Activated CD4-positive, alpha-beta T cell treated with anti-CD3 and anti-CD28 coated beads, Interleukin-2, Interleukin-6, amounts not matched to agents 100 ng/mL and 50 ng/mL, durations not matched to agents 16 hours and 8 hours (primary cell): ENCODE data around the gene TRPM2.

ENCODE experiments used
- DNase-seq: peaks from one replicate; pipeline ENCODE4 v3.0.0-alpha.2; 2020

The TRPM2 gene

GRCh38 chr21:44322621-44323325, 30.6 kb upstream of the TRPM2 start:
- no peak for DNase-seq

- DNase-seq = no peak
Measured at GRCh38 chr21:44323591-44323990, 29.8 kb upstream of the TRPM2 start.

- no peak for DNase-seq
Measured at GRCh38 chr21:44324106-44324853, 29.1 kb upstream of the TRPM2 start.

GRCh38 chr21:44324854-44325107, 28.6 kb upstream of the TRPM2 start:
- DNase-seq = no peak

- no peak for DNase-seq
Measured at GRCh38 chr21:44325386-44326271, 27.8 kb upstream of the TRPM2 start.

GRCh38 chr21:44326272-44326647, 27.2 kb upstream of the TRPM2 start:
- DNase-seq = no peak

- DNase-seq = no peak
Measured at GRCh38 chr21:44326716-44327602, 26.5 kb upstream of the TRPM2 start.

- no peak for DNase-seq
Measured at GRCh38 chr21:44327603-44327974, 25.8 kb upstream of the TRPM2 start.

- no peak for DNase-seq
Measured at GRCh38 chr21:44328242-44328895, 25.1 kb upstream of the TRPM2 start.

- no peak for DNase-seq
Measured at GRCh38 chr21:44329086-44329889, 24.1 kb upstream of the TRPM2 start.

- DNase-seq = no peak
Measured at GRCh38 chr21:44329971-44330681, 23.3 kb upstream of the TRPM2 start.

- no peak for DNase-seq
Measured at GRCh38 chr21:44330698-44331097, 22.7 kb upstream of the TRPM2 start.

- DNase-seq = no peak
Measured at GRCh38 chr21:44331209-44331608, 22.2 kb upstream of the TRPM2 start.

- DNase-seq = no peak
Measured at GRCh38 chr21:44331650-44332307, 21.6 kb upstream of the TRPM2 start.

GRCh38 chr21:44332383-44332782, 21.0 kb upstream of the TRPM2 start:
- no peak for DNase-seq

GRCh38 chr21:44332965-44333364, 20.5 kb upstream of the TRPM2 start:
- no peak for DNase-seq

GRCh38 chr21:44333509-44334328, 19.7 kb upstream of the TRPM2 start:
- DNase-seq = no peak

- no peak for DNase-seq
Measured at GRCh38 chr21:44334329-44335030, 18.9 kb upstream of the TRPM2 start.
